Measurements from ENCODE around the gene ATF5. TPM values are rescaled to one million over a fixed set of nuclear protein-coding genes. Genes with fewer than 3 reads are reported as not detected.
A peak's percentile ranks its signal among the peaks of the same experiment; 100 is the strongest.
"Not testable (repeated sequence)": the region's sequence is repeated elsewhere in the genome, so short reads cannot be mapped to it uniquely, and the experiment has no call there.

Gene ATF5
- polyA plus RNA-seq, 1 donor: 20.0 TPM

- not testable (repeated sequence) for DNase-seq
Observed at GRCh38 chr19:49944567-49944966, 15.6 kb downstream of the ATF5 start.

GRCh38 chr19:49946415-49946814 is 17.4 kb downstream of the ATF5 start:
- DNase-seq: no peak

- peak; percentile 46 for DNase-seq
Observed at GRCh38 chr19:49949742-49950589, 21.0 kb downstream of the ATF5 start.

GRCh38 chr19:49950590-49950948 is 21.6 kb downstream of the ATF5 start:
- DNase-seq: no peak

- DNase-seq: no peak
Observed at GRCh38 chr19:49950956-49951526, 22.0 kb downstream of the ATF5 start.

GRCh38 chr19:49951806-49952478 is 22.9 kb downstream of the ATF5 start:
- DNase-seq: no peak

GRCh38 chr19:49952479-49952836 is 23.5 kb downstream of the ATF5 start:
- DNase-seq: no peak

GRCh38 chr19:49952906-49953305 is 23.9 kb downstream of the ATF5 start:
- no peak for DNase-seq

- DNase-seq: no peak
Observed at GRCh38 chr19:49953416-49953815, 24.4 kb downstream of the ATF5 start.

- peak; percentile 55 for DNase-seq
Observed at GRCh38 chr19:49954092-49954829, 25.3 kb downstream of the ATF5 start.

- no peak for DNase-seq
Observed at GRCh38 chr19:49954933-49955332, 25.9 kb downstream of the ATF5 start.

GRCh38 chr19:49956115-49956495 is 27.1 kb downstream of the ATF5 start:
- no peak for DNase-seq

GRCh38 chr19:49957262-49957915 is 28.4 kb downstream of the ATF5 start:
- no peak for DNase-seq

GRCh38 chr19:49958144-49958543 is 29.1 kb downstream of the ATF5 start:
- not testable (repeated sequence) for DNase-seq

GRCh38 chr19:49958596-49958995 is 29.6 kb downstream of the ATF5 start:
- not testable (repeated sequence) for DNase-seq

- not testable (repeated sequence) for DNase-seq
Observed at GRCh38 chr19:49959892-49960291, 30.9 kb downstream of the ATF5 start.

- DNase-seq: not testable (repeated sequence)
Observed at GRCh38 chr19:49960980-49961379, 32.0 kb downstream of the ATF5 start, which contains the start of gene SIGLEC11. TSS of gene SIGLEC11 (minus strand) at chr19:49961172. CDS start at chr19:49961081, 91 bp downstream.

- DNase-seq: no peak
Observed at GRCh38 chr19:49968279-49968922, 39.4 kb downstream of the ATF5 start.

GRCh38 chr19:49969355-49969754 is 40.4 kb downstream of the ATF5 start:
- not testable (repeated sequence) for DNase-seq

GRCh38 chr19:49971991-49972411 is 43.0 kb downstream of the ATF5 start:
- no peak for DNase-seq

GRCh38 chr19:49972841-49973240 is 43.8 kb downstream of the ATF5 start:
- no peak for DNase-seq

All from left kidney (tissue), 2 donors.